GM19351 (cell line): ENCODE results near the gene DNAJC11.
"Not testable (repeated sequence)": the region's sequence is repeated elsewhere in the genome, so short reads cannot be mapped to it uniquely, and the experiment has no call there.

ENCODE experiments used
- ATAC-seq: cut with Tn5 transposase; IDR thresholded peaks from one replicate; pipeline ENCODE4 v1.9.1; 2021; ENCODE audit warnings: mild to moderate bottlenecking, moderate library complexity; ENCODE audit not compliant: unreplicated experiment

The DNAJC11 gene

GRCh38 chr1:6695868-6696267 lies 5.7 kb downstream of the DNAJC11 start:
- ATAC-seq: no peak

DNA sequence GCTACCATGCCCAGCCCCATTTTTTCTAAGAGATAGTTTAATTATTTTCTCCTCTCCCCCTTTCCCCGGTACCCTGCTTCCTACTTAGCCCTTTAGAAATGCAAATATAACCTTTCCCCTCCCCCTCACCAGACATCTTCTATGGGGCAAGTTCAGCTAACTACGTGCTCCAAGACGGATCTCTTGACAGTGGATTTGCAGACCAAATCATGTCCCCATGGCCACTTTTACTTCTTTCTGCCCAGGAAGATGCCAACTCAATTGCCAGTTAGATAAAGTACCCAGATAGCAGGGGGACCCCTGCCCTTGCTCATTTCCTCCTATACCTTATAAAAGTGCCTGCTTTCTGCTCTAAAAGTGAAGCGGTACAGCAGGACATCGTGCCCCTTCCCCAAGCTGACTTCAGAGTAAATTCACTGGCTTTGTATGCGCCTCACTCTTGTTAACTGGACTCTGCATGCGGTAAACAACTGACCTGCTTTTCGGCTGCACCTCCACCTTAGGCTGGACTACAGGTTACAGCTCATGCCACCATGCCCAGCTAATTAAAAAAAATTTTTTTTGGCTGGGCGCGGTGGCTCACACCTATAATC lies 7.4 kb downstream of the DNAJC11 start:
- no peak for ATAC-seq

- no peak for ATAC-seq
Measured at GRCh38 chr1:6692956-6693355, 8.7 kb downstream of the DNAJC11 start.

DNA sequence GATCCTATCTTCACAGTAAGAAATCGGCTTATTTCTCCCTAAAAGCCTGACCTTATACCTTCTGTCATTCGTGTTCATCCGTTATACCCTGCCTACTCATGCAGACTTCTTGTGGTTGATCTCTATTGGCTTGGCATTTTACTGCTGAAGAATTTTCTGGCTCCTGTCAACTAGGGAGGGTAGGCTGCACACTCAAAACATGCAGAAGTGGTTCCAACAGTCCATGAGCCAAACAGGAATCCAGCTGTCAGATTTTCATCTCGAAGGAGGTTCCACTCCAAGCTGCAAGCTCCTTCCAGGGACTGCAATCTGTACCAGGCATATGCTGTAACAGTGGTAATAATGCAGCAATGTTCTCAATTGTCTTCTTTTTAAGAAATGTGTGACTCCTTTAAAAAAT lies 10.1 kb downstream of the DNAJC11 start:
- no peak for ATAC-seq

DNA sequence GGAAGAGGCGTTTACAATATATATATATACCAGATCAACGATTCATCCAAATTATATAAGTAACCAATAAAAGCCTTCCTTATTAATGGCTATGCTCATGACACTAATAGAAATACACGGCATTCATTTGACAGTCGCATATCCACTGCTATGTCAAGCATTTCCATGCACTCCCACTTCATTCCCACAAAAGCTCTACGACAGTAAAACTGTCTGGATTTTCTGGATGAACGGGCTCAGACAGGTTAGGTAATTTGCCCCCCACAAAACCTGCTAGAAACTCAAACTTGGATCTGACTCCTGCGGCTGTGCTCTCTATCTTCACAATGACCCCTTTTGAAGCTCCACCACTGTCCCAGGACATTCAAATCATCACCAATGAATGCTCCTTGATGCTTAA lies 11.4 kb downstream of the DNAJC11 start:
- no peak for ATAC-seq

GRCh38 chr1:6688757-6689156 lies 12.9 kb downstream of the DNAJC11 start:
- ATAC-seq: no peak

- ATAC-seq: no peak
Measured at GRCh38 chr1:6688001-6688400, 13.6 kb downstream of the DNAJC11 start.

DNA sequence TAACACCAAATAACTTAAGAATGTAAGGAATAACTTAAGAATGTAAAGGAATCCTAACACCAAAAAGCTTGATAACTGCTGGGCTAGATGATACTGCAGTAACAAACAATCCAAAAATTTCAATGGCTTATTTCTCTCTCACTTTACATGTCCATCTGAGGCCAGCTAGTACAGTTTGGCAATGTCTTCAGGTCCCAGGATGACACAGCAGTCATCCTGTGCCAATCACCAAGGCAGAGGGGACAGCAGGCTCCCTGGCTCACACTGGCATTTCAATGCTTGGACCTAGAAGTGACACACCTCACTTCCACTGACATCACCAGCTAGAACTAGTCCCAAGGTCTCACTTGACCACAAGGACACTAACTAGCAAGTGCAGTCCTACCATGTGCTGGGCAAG lies 15.3 kb downstream of the DNAJC11 start:
- no peak for ATAC-seq

DNA sequence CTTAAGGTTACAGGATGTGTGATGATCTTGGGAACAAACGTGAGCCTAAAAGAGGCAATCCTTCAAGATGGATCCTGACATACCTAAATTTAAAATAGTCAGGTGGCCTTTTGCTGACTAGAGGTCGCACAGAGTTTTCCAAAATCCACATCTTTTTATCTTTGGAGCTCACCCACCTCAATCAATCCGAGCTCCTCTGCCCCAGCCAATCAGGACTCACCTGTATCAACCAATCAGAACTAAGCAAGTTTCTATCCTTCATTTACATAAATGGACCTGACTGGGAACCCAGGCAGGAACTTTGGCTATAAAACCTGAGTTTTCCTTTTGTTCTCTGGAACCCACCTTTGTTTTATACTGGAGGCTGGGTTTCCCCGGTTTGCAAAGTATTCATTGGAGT lies 16.2 kb downstream of the DNAJC11 start:
- no peak for ATAC-seq

- ATAC-seq: no peak
Measured at GRCh38 chr1:6683434-6683833, 18.2 kb downstream of the DNAJC11 start.

- no peak for ATAC-seq
Measured at GRCh38 chr1:6675941-6676340, 25.7 kb downstream of the DNAJC11 start.

DNA sequence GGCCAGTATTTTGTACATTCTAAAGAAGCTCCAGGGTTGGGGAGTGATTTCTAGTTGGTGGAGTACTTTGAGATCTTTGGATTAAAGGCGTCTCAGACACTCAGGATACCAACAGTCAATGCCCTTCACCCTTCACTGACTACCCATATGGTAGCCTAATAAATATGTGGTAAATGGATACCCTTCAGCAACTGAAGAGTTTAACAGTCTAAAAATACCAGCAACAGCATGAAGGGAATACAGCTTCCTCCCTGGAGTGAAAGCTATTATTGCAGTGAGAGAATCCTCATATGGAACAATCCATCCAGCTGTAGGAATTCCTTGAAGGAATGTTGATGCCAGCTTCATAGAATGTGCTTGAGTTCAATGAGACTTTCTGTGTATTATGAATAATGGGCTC lies 26.8 kb downstream of the DNAJC11 start:
- ATAC-seq: no peak

- ATAC-seq: no peak
Measured at GRCh38 chr1:6673816-6674398, 27.7 kb downstream of the DNAJC11 start.

- no peak for ATAC-seq
Measured at GRCh38 chr1:6672558-6672957, 29.1 kb downstream of the DNAJC11 start.

DNA sequence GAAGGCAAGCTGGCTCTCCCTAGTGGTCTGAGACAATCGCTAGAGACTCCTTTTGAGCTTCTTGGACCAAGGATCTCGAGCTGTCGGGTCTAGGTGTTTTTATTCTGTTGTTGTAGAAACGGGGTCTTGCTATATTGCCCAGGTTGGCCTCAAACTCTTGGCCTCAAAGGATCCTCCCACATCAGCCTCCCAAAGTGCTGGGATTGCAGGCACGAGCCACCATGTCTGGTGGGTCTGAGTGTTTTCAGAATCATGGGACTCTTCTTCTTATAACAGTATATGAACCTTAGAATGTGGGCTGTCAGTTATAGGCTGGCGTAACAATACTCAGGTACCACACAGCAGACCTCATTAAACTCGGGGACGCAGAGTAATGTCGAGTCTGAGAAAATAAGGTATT lies 33.1 kb downstream of the DNAJC11 start:
- ATAC-seq: no peak

DNA sequence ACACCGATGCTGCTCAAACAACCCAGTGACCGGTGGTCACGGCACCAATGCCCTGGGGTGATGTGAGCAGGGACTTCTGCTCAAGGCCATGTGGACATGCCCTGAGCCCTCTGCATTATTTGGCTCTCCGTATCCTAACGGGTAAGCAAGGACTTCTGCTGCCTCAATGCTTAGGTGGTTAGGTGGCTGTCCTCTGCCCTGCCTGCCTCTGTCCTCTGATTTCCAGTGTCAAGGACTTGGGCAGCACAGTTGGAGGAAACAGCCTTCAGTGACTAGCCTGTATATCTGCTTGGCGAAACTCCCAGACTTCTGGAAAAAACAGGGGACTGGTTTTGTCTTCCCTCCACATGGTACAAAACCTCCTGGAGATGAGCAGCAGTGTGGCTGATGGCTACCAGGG lies 34.5 kb downstream of the DNAJC11 start:
- ATAC-seq: no peak

DNA sequence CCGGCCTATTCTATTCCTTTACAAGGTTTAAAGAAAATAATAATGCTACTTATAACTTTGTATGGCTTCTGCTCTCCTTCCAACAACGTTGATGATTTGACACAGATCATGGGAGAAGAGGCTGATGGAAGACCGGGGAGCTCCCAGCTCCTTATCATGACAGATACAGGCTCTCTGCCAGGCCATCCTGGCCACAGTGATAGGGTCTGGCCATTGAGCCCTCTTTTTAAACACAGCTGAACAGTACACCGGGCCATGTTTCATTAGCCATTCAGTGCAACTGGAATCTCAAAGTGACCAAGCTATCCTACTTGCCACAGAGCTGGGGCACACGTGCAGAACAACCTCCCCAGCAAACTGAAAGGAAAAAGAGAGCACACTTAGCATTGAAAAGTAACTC lies 34.9 kb downstream of the DNAJC11 start:
- no peak for ATAC-seq

DNA sequence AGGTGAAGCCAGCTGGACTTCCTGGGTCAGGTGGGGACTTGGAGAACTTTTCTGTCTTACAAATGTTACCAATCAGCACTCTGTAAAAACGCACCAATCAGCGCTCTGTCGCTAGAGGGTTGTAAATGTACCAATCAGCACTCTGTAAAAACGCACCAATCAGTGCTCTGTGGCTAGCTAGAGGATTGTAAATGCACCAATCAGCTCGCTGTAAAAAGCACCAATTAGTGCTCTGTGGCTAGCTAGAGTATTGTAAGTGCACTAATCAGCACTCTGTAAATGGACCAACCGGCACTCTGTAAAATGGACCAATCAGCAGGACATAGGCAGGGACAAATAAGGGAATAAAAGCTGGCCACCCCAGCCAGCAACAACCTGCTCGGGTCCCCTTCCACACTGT lies 39.1 kb downstream of the DNAJC11 start:
- ATAC-seq: not testable (repeated sequence)

DNA sequence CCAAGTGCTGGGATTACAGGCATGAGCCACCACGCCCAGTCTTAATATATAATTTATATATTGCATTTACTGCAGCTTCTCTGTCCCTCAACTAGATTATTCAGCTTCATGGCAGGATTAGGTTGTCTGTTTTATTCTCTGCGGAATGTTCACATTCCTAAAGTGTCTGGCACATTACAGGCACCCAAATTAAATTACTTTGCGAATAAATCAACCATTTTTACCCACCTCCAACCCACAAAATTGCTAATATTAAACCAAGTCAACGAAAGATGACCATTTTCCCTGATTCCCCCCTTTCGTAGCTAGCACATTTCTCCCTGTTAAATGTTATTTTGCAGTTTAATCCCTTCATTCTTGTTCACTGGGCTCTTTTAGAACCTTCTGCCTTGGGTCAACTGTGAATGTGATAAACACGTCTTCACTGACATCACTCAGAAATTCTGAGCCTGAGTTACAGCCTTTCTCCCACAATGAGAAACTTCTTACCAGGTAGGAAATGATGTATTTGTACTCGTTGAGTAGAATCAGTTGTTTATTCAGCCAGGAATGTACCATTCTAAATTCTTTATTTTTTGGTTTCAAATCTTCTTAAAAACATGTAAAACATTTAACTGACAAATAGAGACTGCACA lies 41.1 kb downstream of the DNAJC11 start:
- no peak for ATAC-seq

DNA sequence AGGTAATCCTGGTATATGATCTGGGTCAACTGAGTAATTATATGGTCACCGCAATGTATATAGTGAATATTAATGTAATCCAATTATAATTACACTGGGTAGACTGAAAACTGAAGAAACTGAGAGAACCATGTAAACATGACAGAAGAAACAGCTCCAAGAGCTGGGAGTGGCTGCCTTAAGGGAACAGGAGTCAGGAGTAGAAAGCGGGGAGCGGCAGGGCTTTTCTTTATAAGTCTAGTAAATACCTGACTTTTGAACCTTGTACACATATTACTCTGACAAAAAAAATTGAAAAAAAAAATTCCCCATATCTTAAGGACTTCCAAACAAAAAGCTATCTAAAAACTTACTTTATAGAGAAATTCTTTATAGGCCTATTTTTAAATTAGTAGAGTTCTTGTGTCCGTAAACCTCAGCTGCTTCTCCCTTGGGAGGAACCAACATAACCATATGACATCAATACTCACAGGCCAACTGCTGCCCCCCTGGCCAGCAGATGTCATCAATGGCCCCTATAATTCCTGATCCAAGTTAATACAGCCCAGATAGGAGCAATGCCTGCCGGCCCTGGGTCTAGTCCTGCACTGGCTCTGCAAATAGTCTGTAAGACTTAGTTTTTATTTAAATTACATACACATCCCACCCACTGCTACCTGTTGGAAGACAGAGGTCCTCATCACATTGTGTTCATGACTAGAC lies 43.1 kb downstream of the DNAJC11 start:
- no peak for ATAC-seq

DNA sequence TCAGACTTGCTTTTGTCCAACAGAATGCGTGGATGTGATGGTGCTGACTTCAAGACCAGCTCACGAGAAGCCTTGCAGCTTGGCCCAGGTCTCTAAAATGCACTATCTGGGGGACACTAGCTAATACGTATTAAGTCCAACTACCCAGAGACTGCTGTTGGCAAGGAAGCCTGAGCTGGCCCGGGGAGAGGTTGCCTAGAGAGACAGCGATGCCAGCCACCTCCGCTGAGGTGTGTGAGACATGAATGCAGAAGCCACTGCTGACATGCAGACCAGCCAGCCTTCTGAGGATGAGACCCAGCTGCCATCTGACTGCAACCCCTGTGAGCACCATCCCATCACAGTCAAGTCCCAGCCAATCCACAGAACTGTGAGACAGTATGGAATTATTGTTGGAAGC lies 44.5 kb downstream of the DNAJC11 start:
- ATAC-seq: no peak
